CD14-positive monocyte (primary cell): ENCODE results near the gene INF2. TPM values are rescaled to one million over a fixed set of nuclear protein-coding genes. Genes with fewer than 3 reads are reported as not detected.

Source experiments
- DNase-seq, 3 donors: peaks; one replicate each; pipeline ENCODE4 v3.0.0-alpha.2; 2011 to 2022
- H2AFZ ChIP-seq: 2 replicates; pipeline ENCODE4 v1.6.0; 2012; ENCODE audit warnings: mild to moderate bottlenecking, low read depth, low read length, inconsistent platforms; ENCODE audit not compliant: insufficient read depth, poor library complexity, severe bottlenecking
- H3K27ac ChIP-seq, 2 donors: 1 replicate in 1 of 2; 2 replicates in 1 of 2; pipeline ENCODE4 v1.5.1; 2012 to 2013; ENCODE audit warnings: low read length in 2 of 2, control low read depth in 1 of 2, inconsistent platforms in 1 of 2, low read depth in 1 of 2, mild to moderate bottlenecking in 1 of 2
- H3K27me3 ChIP-seq, 2 donors: one replicate each; pipeline versions ENCODE4 v1.6.0 to v1.6.1; 2011 to 2013; ENCODE audit warnings: low read length in 2 of 2; ENCODE audit not compliant: control insufficient read depth in 2 of 2, insufficient read depth in 2 of 2
- H3K36me3 ChIP-seq, 2 donors: replicated peaks in 1 of 2; 1 replicate in 1 of 2; 2 replicates in 1 of 2; pipeline versions ENCODE4 v1.5.1 to v1.6.1; 2012 to 2013; ENCODE audit warnings: low read length in 2 of 2, control low read depth in 1 of 2, inconsistent platforms in 1 of 2, mild to moderate bottlenecking in 1 of 2; ENCODE audit not compliant: insufficient read depth in 2 of 2, control insufficient read depth in 1 of 2
- H3K4me1 ChIP-seq, 2 donors: 1 replicate in 1 of 2; 2 replicates in 1 of 2; pipeline versions ENCODE4 v1.5.1 to v1.6.1; 2012 to 2013; ENCODE audit warnings: low read length in 2 of 2, control low read depth in 1 of 2, inconsistent platforms in 1 of 2, mild to moderate bottlenecking in 1 of 2, moderate library complexity in 1 of 2; ENCODE audit not compliant: insufficient read depth in 2 of 2, control insufficient read depth in 1 of 2
- H3K4me2 ChIP-seq: replicated peaks from 2 replicates; pipeline ENCODE3; 2012; ENCODE audit warnings: low read length, moderate library complexity, mild to moderate bottlenecking; ENCODE audit not compliant: poor library complexity, severe bottlenecking; ENCODE audit errors: extremely low read depth
- H3K4me3 ChIP-seq, 3 experiments: fragments of 200-600 bp in 1 of 3; sonication (generic) in 1 of 3; replicated peaks in 1 of 3; 1 replicate in 2 of 3; 2 replicates in 1 of 3; pipeline ENCODE4 v1.5.1; 2011 to 2013; ENCODE audit warnings: low read length in 3 of 3, mild to moderate bottlenecking in 3 of 3, control low read depth in 2 of 3, low read depth in 2 of 3, inconsistent platforms in 1 of 3, moderate library complexity in 1 of 3
- H3K79me2 ChIP-seq: 2 replicates; pipeline ENCODE4 v1.6.0; 2012; ENCODE audit warnings: mild to moderate bottlenecking, control low read depth, inconsistent platforms, low read length, moderate library complexity; ENCODE audit not compliant: insufficient read depth
- H3K9ac ChIP-seq: 2 replicates; pipeline ENCODE4 v1.6.0; 2017; ENCODE audit warnings: low read length, mild to moderate bottlenecking; ENCODE audit not compliant: insufficient read depth, poor library complexity, severe bottlenecking
- H3K9me3 ChIP-seq, 2 donors: replicated peaks in 1 of 2; 1 replicate in 1 of 2; 2 replicates in 1 of 2; pipeline versions ENCODE4 v1.5.1 to v1.6.1; 2012 to 2013; ENCODE audit warnings: low read length in 2 of 2, control low read depth in 1 of 2; ENCODE audit not compliant: control insufficient read depth in 1 of 2, insufficient read depth in 1 of 2
- H4K20me1 ChIP-seq: 2 replicates; pipeline ENCODE4 v1.6.0; 2012; ENCODE audit warnings: mild to moderate bottlenecking, low read length, control low read depth, moderate library complexity; ENCODE audit not compliant: insufficient read depth
- H3K27ac Mint-ChIP-seq, 7 donors: one replicate each; pipeline ENCODE4 v1.8.0; 2020; ENCODE audit warnings: mild to moderate bottlenecking in 7 of 7, mixed read lengths in 7 of 7, moderate library complexity in 6 of 7, inconsistent platforms in 2 of 7
- H3K27me3 Mint-ChIP-seq, 3 donors: one replicate each; pipeline ENCODE4 v1.8.0; 2021 to 2022; ENCODE audit warnings: low read depth in 3 of 3, mild to moderate bottlenecking in 3 of 3, mixed read lengths in 3 of 3, moderate library complexity in 3 of 3, inconsistent platforms in 1 of 3
- H3K36me3 Mint-ChIP-seq, 2 donors: one replicate each; pipeline ENCODE4 v1.8.0; 2020; ENCODE audit warnings: mixed read lengths in 2 of 2, inconsistent platforms in 1 of 2, mild to moderate bottlenecking in 1 of 2
- H3K4me1 Mint-ChIP-seq: one replicate; pipeline ENCODE4 v1.8.0; 2020; ENCODE audit warnings: mild to moderate bottlenecking, mixed read lengths
- H3K4me3 Mint-ChIP-seq, 2 donors: one replicate each; pipeline ENCODE4 v1.8.0; 2020; ENCODE audit warnings: mild to moderate bottlenecking in 2 of 2, mixed read lengths in 2 of 2, moderate library complexity in 1 of 2
- H3K9me3 Mint-ChIP-seq, 7 donors: one replicate each; pipeline ENCODE4 v1.8.0; 2020 to 2022; ENCODE audit warnings: mixed read lengths in 7 of 7, mild to moderate bottlenecking in 6 of 7, moderate library complexity in 6 of 7, inconsistent platforms in 2 of 7
- WGBS: methylation state at CpG from one replicate; pipeline ENCODE4 v1.1.5; 2013; ENCODE audit warnings: missing lambda C conversion rate; ENCODE audit not compliant: insufficient coverage; 5-methylcytosine and 5-hydroxymethylcytosine counted together
- intact Hi-C, 2 donors: fragments of 100-400 bp; cut with micrococcal nuclease; formaldehyde crosslinking; loops; one replicate each; pipeline versions ENCODE4 v1.15.0 to v1.15.1; 2023
- polyA plus RNA-seq, 3 donors: library from polyadenylated mRNA; depleted of rRNA in 1 of 3; unstranded in 2 of 3; stranded (reverse) in 1 of 3; fragments of 300-500 nt in 2 of 3; fragments of >200 nt in 1 of 3; fragmentation: Illumina TruSeq in 2 of 3; gene quantifications; 1 replicate in 2 of 3; 2 replicates in 1 of 3; pipeline ENCODE4 v1.2.3, GENCODE V29; 2012 to 2021
- TF ChIP-seq, protein P1 (sequence below): fragments of 200-600 bp; IDR thresholded peaks from one replicate; pipeline ENCODE4 v1.8.0; 2022; ENCODE audit warnings: antibody characterized with exemption, mild to moderate bottlenecking

Gene INF2
- polyA plus RNA-seq, 3 donors = 2.9 to 23.3 (median 3.8) TPM

DNA sequence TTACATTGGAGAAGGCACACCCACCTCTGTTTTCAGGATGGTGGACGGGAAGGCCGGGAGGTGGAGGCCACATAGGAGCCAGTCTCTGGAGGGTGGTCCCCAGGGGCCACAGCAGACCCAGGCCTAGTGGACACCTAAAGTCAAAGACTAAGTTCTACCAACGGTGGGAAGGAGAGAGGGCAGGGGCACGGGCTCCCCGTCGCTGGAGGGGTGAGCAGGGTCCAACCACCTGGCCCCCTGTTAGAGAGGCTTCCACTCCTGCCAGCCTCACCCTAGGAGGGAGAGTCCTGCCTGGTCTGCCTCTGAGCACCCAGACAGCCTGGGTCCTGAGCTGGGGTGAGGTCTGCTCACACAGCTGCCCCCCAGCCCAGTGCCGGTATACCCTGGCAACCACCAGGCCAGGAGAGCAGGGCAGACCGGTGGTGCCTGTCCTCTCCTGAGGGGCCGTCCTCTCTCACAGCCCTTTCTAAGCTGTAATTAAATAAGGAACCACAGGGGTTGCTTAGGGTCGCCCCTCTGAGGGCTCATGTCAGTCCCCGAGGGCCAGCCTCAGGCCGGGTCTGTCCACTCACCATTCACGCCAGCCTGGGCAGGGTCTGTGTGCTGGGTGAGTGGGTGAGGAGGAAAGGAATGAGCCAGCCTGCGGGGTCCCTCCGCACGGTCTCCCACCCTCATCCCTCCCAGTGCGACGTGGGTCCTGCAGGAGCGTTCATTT, 2.3 kb downstream of the INF2 start:
- H3K4me1 Mint-ChIP-seq = peaks cover 53% of the 10 kb centered on the region

DNA sequence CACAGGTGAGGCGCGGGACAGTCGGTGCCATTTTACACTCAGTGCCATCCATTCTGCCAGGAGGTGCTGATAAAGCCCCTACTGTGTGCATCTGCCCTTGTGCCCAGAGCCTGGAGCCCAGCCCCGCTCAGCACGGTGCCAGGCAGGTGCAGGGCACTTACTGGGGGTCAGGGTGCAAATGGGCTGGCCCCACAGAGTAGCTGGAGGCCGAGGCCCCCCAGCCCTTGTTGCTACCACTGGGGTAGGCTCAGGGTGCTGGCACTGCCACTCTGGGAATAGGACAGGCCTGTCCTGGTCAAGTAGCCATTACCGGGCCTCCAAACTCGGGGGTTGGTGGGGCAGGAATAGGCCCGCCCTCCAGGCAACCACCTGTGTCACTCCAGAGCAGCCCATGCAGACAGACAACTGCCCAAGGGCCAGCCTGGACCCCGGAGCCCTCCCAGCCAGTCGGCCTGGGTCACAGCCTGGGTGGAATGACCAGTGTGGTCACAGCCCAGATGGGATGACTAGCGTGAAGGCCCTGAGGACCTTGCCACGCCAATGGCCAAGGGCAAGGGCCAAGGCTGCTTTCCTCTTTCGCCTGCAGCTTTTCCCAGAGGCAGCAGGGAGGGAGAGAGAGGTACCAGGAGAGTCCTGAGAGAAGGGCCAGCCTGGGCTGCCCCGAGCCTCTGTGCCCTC, 3.0 kb downstream of the INF2 start:
- Mint-ChIP-seq H3K27me3 (peaks cover 7 to 9% (median 8%) of the 10 kb centered on the region in 3 donors), H3K36me3 (peaks cover 6 to 11% of the 10 kb centered on the region in 2 donors), H3K9me3 (no peaks in the 10 kb centered on the region), H3K4me3 (no peak overlapping the region), H3K4me1 (peaks cover 48% of the 10 kb centered on the region), H3K27ac (no peak overlapping the region)
- Histone ChIP-seq H3K4me3 (no peak overlapping the region), H2AFZ (no peak overlapping the region), H4K20me1 (peaks cover 56% of the 10 kb centered on the region), H3K79me2 (peaks cover 22% of the 10 kb centered on the region), H3K4me1 (peaks cover 39 to 64% of the 10 kb centered on the region in 2 donors), H3K4me2 (no peak overlapping the region), H3K9ac (no peak overlapping the region), H3K27ac (no peak overlapping the region), H3K9me3 (no peaks in the 10 kb centered on the region), H3K36me3 (no peaks in the 10 kb centered on the region), H3K27me3 (peaks cover 0 to 12% of the 10 kb centered on the region in 2 donors)
- no peak for DNase-seq
- 97% methylated on average over 13 of the region's 15 CpGs for WGBS
- TF ChIP-seq, protein P1, sequence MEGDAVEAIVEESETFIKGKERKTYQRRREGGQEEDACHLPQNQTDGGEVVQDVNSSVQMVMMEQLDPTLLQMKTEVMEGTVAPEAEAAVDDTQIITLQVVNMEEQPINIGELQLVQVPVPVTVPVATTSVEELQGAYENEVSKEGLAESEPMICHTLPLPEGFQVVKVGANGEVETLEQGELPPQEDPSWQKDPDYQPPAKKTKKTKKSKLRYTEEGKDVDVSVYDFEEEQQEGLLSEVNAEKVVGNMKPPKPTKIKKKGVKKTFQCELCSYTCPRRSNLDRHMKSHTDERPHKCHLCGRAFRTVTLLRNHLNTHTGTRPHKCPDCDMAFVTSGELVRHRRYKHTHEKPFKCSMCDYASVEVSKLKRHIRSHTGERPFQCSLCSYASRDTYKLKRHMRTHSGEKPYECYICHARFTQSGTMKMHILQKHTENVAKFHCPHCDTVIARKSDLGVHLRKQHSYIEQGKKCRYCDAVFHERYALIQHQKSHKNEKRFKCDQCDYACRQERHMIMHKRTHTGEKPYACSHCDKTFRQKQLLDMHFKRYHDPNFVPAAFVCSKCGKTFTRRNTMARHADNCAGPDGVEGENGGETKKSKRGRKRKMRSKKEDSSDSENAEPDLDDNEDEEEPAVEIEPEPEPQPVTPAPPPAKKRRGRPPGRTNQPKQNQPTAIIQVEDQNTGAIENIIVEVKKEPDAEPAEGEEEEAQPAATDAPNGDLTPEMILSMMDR = no peak
- intact Hi-C loops = no loop called here

More for the DNA sequence above, 2.3 kb downstream of the INF2 start:
- no peak overlapping the region for H3K4me2 ChIP-seq
- peaks cover 9 to 12% (median 12%) of the 10 kb centered on the region in 3 donors for H3K27me3 Mint-ChIP-seq
- H3K27ac Mint-ChIP-seq = no peak overlapping the region
- no peaks in the 10 kb centered on the region for H3K9me3 ChIP-seq
- H3K79me2 ChIP-seq = peaks cover 22% of the 10 kb centered on the region
- H4K20me1 ChIP-seq = peaks cover 55% of the 10 kb centered on the region
- no peak overlapping the region for H3K27ac ChIP-seq
- DNase-seq = no peak
- H3K36me3 Mint-ChIP-seq = peaks cover 6 to 9% of the 10 kb centered on the region in 2 donors
- peaks cover 0 to 13% of the 10 kb centered on the region in 2 donors for H3K27me3 ChIP-seq
- no peak overlapping the region for H3K4me3 Mint-ChIP-seq
- peaks cover 41 to 70% of the 10 kb centered on the region in 2 donors for H3K4me1 ChIP-seq
- H2AFZ ChIP-seq = no peak overlapping the region
- no peak overlapping the region for H3K4me3 ChIP-seq
- H3K9ac ChIP-seq = no peak overlapping the region
- intact Hi-C loops = no loop called here
- no peaks in the 10 kb centered on the region for H3K36me3 ChIP-seq
- TF ChIP-seq, protein P1 = no peak
- 90% methylated on average over 9 of the region's 19 CpGs for WGBS
- no peaks in the 10 kb centered on the region for H3K9me3 Mint-ChIP-seq
